H9 (cell line): ENCODE measurements around the gene SGO2. TPM values are rescaled to one million over a fixed set of nuclear protein-coding genes. Genes with fewer than 3 reads are reported as not detected.

ENCODE experiments used
- DNase-seq: peaks from one replicate; pipeline ENCODE4 v3.0.0-alpha.2; 2017
- H2AFZ ChIP-seq: one replicate; pipeline ENCODE4 v1.6.1; 2013; ENCODE audit warnings: mild to moderate bottlenecking, low read length, control low read depth, moderate library complexity
- H2AK5ac ChIP-seq: 2 replicates; pipeline ENCODE4 v1.6.1; 2013; ENCODE audit warnings: low read length, control low read depth, mixed read lengths; ENCODE audit not compliant: insufficient read length
- H2BK120ac ChIP-seq: one replicate; pipeline ENCODE4 v1.6.1; 2013; ENCODE audit warnings: low read depth, mild to moderate bottlenecking, low read length, control low read depth, inconsistent platforms; ENCODE audit not compliant: poor library complexity, severe bottlenecking
- H2BK12ac ChIP-seq: 2 replicates; pipeline ENCODE4 v1.6.1; 2013; ENCODE audit warnings: low read length, control low read depth, mixed read lengths, low read depth; ENCODE audit not compliant: insufficient read length
- H2BK15ac ChIP-seq: 2 replicates; pipeline ENCODE4 v1.6.1; 2013; ENCODE audit warnings: low read depth, low read length, control low read depth
- H2BK20ac ChIP-seq: one replicate; pipeline ENCODE4 v1.6.1; 2013; ENCODE audit warnings: low read depth, mild to moderate bottlenecking, low read length, control low read depth, inconsistent platforms; ENCODE audit not compliant: poor library complexity, severe bottlenecking
- H2BK5ac ChIP-seq: 2 replicates; pipeline ENCODE4 v1.6.1; 2013; ENCODE audit warnings: low read length, control low read depth, mixed read lengths; ENCODE audit not compliant: insufficient read length
- H3K14ac ChIP-seq: 2 replicates; pipeline ENCODE4 v1.6.1; 2013; ENCODE audit warnings: low read length, control low read depth; ENCODE audit not compliant: insufficient read depth
- H3K18ac ChIP-seq: 2 replicates; pipeline ENCODE4 v1.6.1; 2013; ENCODE audit warnings: low read depth, mild to moderate bottlenecking, mixed read lengths, low read length, control low read depth; ENCODE audit not compliant: insufficient read length
- H3K23ac ChIP-seq: 2 replicates; pipeline ENCODE4 v1.6.1; 2013; ENCODE audit warnings: low read length, control low read depth, mixed read lengths, low read depth; ENCODE audit not compliant: insufficient read length
- H3K23me2 ChIP-seq: 2 replicates; pipeline ENCODE4 v1.6.1; 2013; ENCODE audit warnings: low read depth, mild to moderate bottlenecking, mixed read lengths, low read length, control low read depth; ENCODE audit not compliant: insufficient read length, poor library complexity, severe bottlenecking
- H3K27ac ChIP-seq: 2 replicates; pipeline ENCODE4 v1.5.1; 2013; ENCODE audit warnings: low read length, control low read depth, mixed read lengths, low read depth; ENCODE audit not compliant: insufficient read length
- H3K27me3 ChIP-seq: 2 replicates; pipeline ENCODE4 v1.6.1; 2013; ENCODE audit warnings: low read length, control low read depth, inconsistent platforms; ENCODE audit not compliant: insufficient read depth
- H3K4ac ChIP-seq: 2 replicates; pipeline ENCODE4 v1.6.1; 2013; ENCODE audit warnings: low read depth, mild to moderate bottlenecking, control low read depth, inconsistent platforms, low read length, moderate library complexity
- H3K4me1 ChIP-seq: 2 replicates; pipeline ENCODE4 v1.6.1; 2013; ENCODE audit warnings: low read length, control low read depth, inconsistent platforms; ENCODE audit not compliant: insufficient read depth
- H3K4me2 ChIP-seq: 2 replicates; pipeline ENCODE4 v1.6.1; 2013; ENCODE audit warnings: low read length, control low read depth, mixed read lengths; ENCODE audit not compliant: insufficient read length, insufficient read depth
- H3K56ac ChIP-seq: 2 replicates; pipeline ENCODE4 v1.6.1; 2013; ENCODE audit warnings: low read depth, mild to moderate bottlenecking, mixed read lengths, low read length, control low read depth; ENCODE audit not compliant: insufficient read length
- H3K79me1 ChIP-seq: 2 replicates; pipeline ENCODE4 v1.6.1; 2013; ENCODE audit warnings: low read depth, mild to moderate bottlenecking, moderate library complexity, low read length, control low read depth, inconsistent platforms; ENCODE audit not compliant: insufficient read depth, poor library complexity, severe bottlenecking
- H3K79me2 ChIP-seq: 2 replicates; pipeline ENCODE4 v1.6.1; 2013; ENCODE audit warnings: low read length, control low read depth, inconsistent platforms; ENCODE audit not compliant: insufficient read depth
- H3K9ac ChIP-seq: 2 replicates; pipeline ENCODE4 v1.6.1; 2013; ENCODE audit warnings: low read length, control low read depth, mixed read lengths; ENCODE audit not compliant: insufficient read length; ENCODE audit errors: extremely low read depth
- H3K9me3 ChIP-seq: one replicate; pipeline ENCODE4 v1.6.1; 2013; ENCODE audit warnings: low read depth, low read length, inconsistent platforms; ENCODE audit not compliant: control insufficient read depth
- H3T11ph ChIP-seq: one replicate; pipeline ENCODE4 v1.6.1; 2013; ENCODE audit warnings: mild to moderate bottlenecking, low read length, control low read depth, inconsistent platforms
- H4K20me1 ChIP-seq: one replicate; pipeline ENCODE4 v1.6.1; 2013; ENCODE audit not compliant: control insufficient read depth, insufficient read length, insufficient read depth
- H4K5ac ChIP-seq: 2 replicates; pipeline ENCODE4 v1.6.1; 2013; ENCODE audit warnings: low read depth, mild to moderate bottlenecking, mixed read lengths, low read length, control low read depth; ENCODE audit not compliant: insufficient read length
- H4K8ac ChIP-seq: replicated peaks from 2 replicates; pipeline ENCODE4 v1.6.1; 2013; ENCODE audit warnings: low read length, control low read depth, mixed read lengths, low read depth; ENCODE audit not compliant: insufficient read length
- H4K91ac ChIP-seq: 2 replicates; pipeline ENCODE4 v1.6.1; 2013; ENCODE audit warnings: low read depth, mild to moderate bottlenecking, moderate library complexity, mixed read lengths, low read length, control low read depth; ENCODE audit not compliant: insufficient read length
- H3K27ac Mint-ChIP-seq, 3 experiments: 2 replicates in 2 of 3; 3 replicates in 1 of 3; pipeline ENCODE4 v1.8.0; 2020 to 2021; ENCODE audit warnings: mixed read lengths in 3 of 3, mild to moderate bottlenecking in 1 of 3, moderate library complexity in 1 of 3
- H3K27me3 Mint-ChIP-seq: 2 replicates; pipeline ENCODE4 v1.8.0; 2021; ENCODE audit warnings: low read depth, mild to moderate bottlenecking, moderate library complexity, mixed read lengths
- H3K36me3 Mint-ChIP-seq, 3 experiments: 2 replicates in 2 of 3; 3 replicates in 1 of 3; pipeline ENCODE4 v1.8.0; 2020 to 2021; ENCODE audit warnings: low read depth in 3 of 3, mixed read lengths in 3 of 3; ENCODE audit not compliant: insufficient read depth in 1 of 3
- H3K4me1 Mint-ChIP-seq, 2 experiments: 2 replicates each; pipeline ENCODE4 v1.8.0; 2020; ENCODE audit warnings: mixed read lengths in 2 of 2
- H3K4me3 Mint-ChIP-seq, 2 experiments: 2 replicates in 1 of 2; 3 replicates in 1 of 2; pipeline ENCODE4 v1.8.0; 2020 to 2021; ENCODE audit warnings: mild to moderate bottlenecking in 2 of 2, mixed read lengths in 2 of 2, moderate library complexity in 1 of 2
- H3K9me3 Mint-ChIP-seq, 2 experiments: 2 replicates in 1 of 2; 3 replicates in 1 of 2; pipeline ENCODE4 v1.8.0; 2020; ENCODE audit warnings: mild to moderate bottlenecking in 2 of 2, mixed read lengths in 2 of 2, moderate library complexity in 1 of 2
- CTCF ChIP-seq: fragments of 200-600 bp; sonication (generic); conservative IDR thresholded peaks from 3 replicates; pipeline ENCODE4 v1.8.0; 2021; ENCODE audit warnings: antibody characterized with exemption, mild to moderate bottlenecking
- WGBS: extraction: QIAGEN DNeasy Blood & Tissue Kit; methylation state at CpG from one replicate; pipeline ENCODE4 v1.1.7; 2013; ENCODE audit warnings: missing lambda C conversion rate, low lambda C conversion rate, mixed read lengths; ENCODE audit not compliant: insufficient read length; ENCODE audit errors: extremely low coverage; 5-methylcytosine and 5-hydroxymethylcytosine counted together
- total RNA-seq: library from RNA; stranded (reverse); gene quantifications from 2 replicates; pipeline ENCODE4 v1.2.1, GENCODE V29; 2021

Gene SGO2
- total RNA-seq, 1 experiment from 2014 or later, result 25.6 TPM

DNA sequence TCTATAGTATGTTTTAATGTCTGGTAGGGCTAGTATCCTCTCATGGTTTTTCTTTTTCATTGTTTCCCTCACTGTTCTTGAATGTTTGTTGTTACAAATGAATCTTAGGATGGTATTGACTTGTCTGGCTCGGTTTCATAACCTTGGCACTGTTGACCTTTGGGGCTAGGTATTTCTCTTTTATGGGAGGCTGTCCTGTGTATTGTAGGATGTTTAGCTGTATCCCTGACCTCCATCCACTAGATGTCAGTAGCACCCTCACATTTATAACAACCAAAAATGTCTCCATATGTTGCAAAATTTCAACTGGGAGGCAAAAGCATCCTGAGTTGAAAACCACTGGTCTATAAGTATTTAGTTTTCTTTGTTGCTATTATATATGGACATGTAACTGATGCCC, 52.8 kb downstream of the SGO2 start:
- Histone ChIP-seq H2BK120ac (no peak overlapping the region), H3K27ac (no peak overlapping the region), H3K9ac (no peak overlapping the region), H3K56ac (no peak overlapping the region), H2AFZ (no peak overlapping the region), H2BK20ac (no peak overlapping the region), H3K18ac (no peak overlapping the region), H3K4ac (no peak overlapping the region), H4K8ac (no peak overlapping the region), H3T11ph (no peak overlapping the region), H3K79me2 (no peaks in the 10 kb centered on the region), H4K20me1 (no peaks in the 10 kb centered on the region), H3K23ac (no peak overlapping the region), H3K9me3 (no peaks in the 10 kb centered on the region), H3K4me2 (no peak overlapping the region), H3K79me1 (no peaks in the 10 kb centered on the region), H2AK5ac (no peak overlapping the region), H4K91ac (no peak overlapping the region), H3K27me3 (no peaks in the 10 kb centered on the region), H2BK5ac (no peak overlapping the region), H2BK12ac (no peak overlapping the region), H4K5ac (no peak overlapping the region), H2BK15ac (no peak overlapping the region), H3K14ac (no peak overlapping the region), H3K4me1 (no peaks in the 10 kb centered on the region), H3K23me2 (no peaks in the 10 kb centered on the region)
- no peak overlapping the region for H3K4me3 Mint-ChIP-seq
- no peaks in the 10 kb centered on the region for H3K27me3 Mint-ChIP-seq
- H3K9me3 Mint-ChIP-seq, result no peaks in the 10 kb centered on the region
- DNase-seq, result no peak
- H3K4me1 Mint-ChIP-seq, result no peaks in the 10 kb centered on the region
- H3K36me3 Mint-ChIP-seq, result peaks cover 2 to 11% (median 7%) of the 10 kb centered on the region in 3 experiments; a peak in 6 of 7 replicates
- no peak overlapping the region for H3K27ac Mint-ChIP-seq
- TF ChIP-seq CTCF, result peak; percentile 68
- WGBS, result no CpG with 5 or more reads among the region's 1 CpG
